Ovary (tissue), 9 donors: ENCODE data around the gene HOXA4. TPM values are rescaled to one million over a fixed set of nuclear protein-coding genes. Genes with fewer than 3 reads are reported as not detected.

Experiments
- DNase-seq, 5 donors: peaks; one replicate each; pipeline ENCODE4 v3.0.0-alpha.2; 2019 to 2020
- H3K27ac ChIP-seq, 2 donors: fragments of 200-600 bp; one replicate each; pipeline versions ENCODE4 v1.5.1 to v1.8.0; 2019 to 2022
- H3K27me3 ChIP-seq: fragments of 200-600 bp; one replicate; pipeline ENCODE4 v1.8.0; 2022
- H3K36me3 ChIP-seq: fragments of 200-600 bp; sonication (generic); one replicate; pipeline ENCODE4 v1.5.1; 2019
- H3K4me1 ChIP-seq: one replicate; pipeline ENCODE4 v1.8.1; 2013; ENCODE audit warnings: mild to moderate bottlenecking, moderate library complexity; ENCODE audit not compliant: insufficient read depth
- H3K4me3 ChIP-seq: fragments of 200-600 bp; sonication (generic); one replicate; pipeline ENCODE4 v1.5.1; 2017
- H3K9me3 ChIP-seq, 2 donors: fragments of 200-600 bp in 1 of 2; sonication (generic) in 1 of 2; one replicate each; pipeline versions ENCODE4 v1.5.1 to v1.8.1; 2013 to 2019; ENCODE audit warnings: mild to moderate bottlenecking in 1 of 2, moderate library complexity in 1 of 2
- CTCF ChIP-seq, 3 donors: fragments of 450-650 bp in 2 of 3; fragments of 200-600 bp in 1 of 3; IDR thresholded peaks; one replicate each; pipeline versions ENCODE4 v1.5.1 to v1.8.0; 2016 to 2022; ENCODE audit warnings: antibody characterized with exemption in 3 of 3, mild to moderate bottlenecking in 1 of 3
- EP300 ChIP-seq: sonication (generic); formaldehyde crosslinking; IDR thresholded peaks from one replicate; pipeline ENCODE4 v1.6.1; 2017; ENCODE audit warnings: antibody characterized with exemption
- POLR2A ChIP-seq: fragments of 450-650 bp; IDR thresholded peaks from one replicate; pipeline ENCODE4 v1.6.1; 2017; ENCODE audit warnings: antibody characterized with exemption, mild to moderate bottlenecking, moderate library complexity
- WGBS, 3 donors: extraction: QIAGEN DNeasy Blood & Tissue Kit in 1 of 3; methylation state at CpG; one replicate each; pipeline versions ENCODE4 v1.1.5 to v1.1.7; 2013 to 2017; 5-methylcytosine and 5-hydroxymethylcytosine counted together
- intact Hi-C, 4 donors: fragments of 100-400 bp; cut with DNase I; formaldehyde crosslinking; loops; one replicate each; pipeline versions ENCODE4 v1.11.0 to v1.15.1; 2022 to 2023
- polyA plus RNA-seq, 2 donors: library from polyadenylated mRNA; stranded (reverse); fragments of 200-250 nt in 1 of 2; fragments of 350-450 nt in 1 of 2; fragmentation: Illumina TruSeq in 1 of 2; extraction: RNeasy Lipid Tissue Mini Kit (QIAGEN cat#74804) in 1 of 2; gene quantifications; one replicate each; pipeline ENCODE4 v1.2.3, GENCODE V29; 2013 to 2014
- total RNA-seq, 7 donors: library from RNA; depleted of rRNA in 2 of 7; stranded (reverse); fragments of >200 nt in 2 of 7; fragmentation: NEBNext Ultra II Directional in 3 of 7; extraction: Animal tissue kit (Norgen Biotek cat#: 25700) in 3 of 7; gene quantifications; one replicate each; pipeline versions ENCODE4 v1.1.0 to v1.2.4, GENCODE V29; 2016 to 2023
- donor health status: DM: no; HTN: no; CAD: no; lungs with moderate emphysema.
- donor health status: DM: no; HTN: no; CAD: no.
- donor health status: Bipolar disorder and iron deficiency.
- donor health status: DM: yes; HTN: yes; CAD: no.
- donor health status: DM: no; HTN: no; CAD: no.
- donor health status: DM: yes; HTN: yes; CAD: no.

HOXA4 gene
- total and polyA plus RNA-seq, 9 donors: 0.22 to 34.0 (median 3.5) TPM

GRCh38 chr7:27174874-27175625 is 44.5 kb upstream of the HOXA4 start:
- Histone ChIP-seq H3K27me3 (peaks cover 15% of the 10 kb centered on the region), H3K4me1 (peaks cover 14% of the 10 kb centered on the region), H3K4me3 (peak overlapping the region; percentile 53), H3K36me3 (no peaks in the 10 kb centered on the region), H3K9me3 (no peaks in the 10 kb centered on the region), H3K27ac (no peak overlapping the region)
- TF ChIP-seq POLR2A (no peak), EP300 (no peak), CTCF (IDR thresholded peaks at IDR 0.05) (no peak)
- DNase-seq: peak in 2 of 5 donors; percentile 14 to 32
- intact Hi-C loops: no loop called here
- 55 to 76% (median 59%) methylated on average over 12 of the region's 12 CpGs for WGBS, 3 donors

- Histone ChIP-seq H3K27ac (no peak within 1 kb of the TSS), H3K4me1 (peaks cover 14% of the 10 kb centered on the region), H3K9me3 (no peaks in the 10 kb centered on the region), H3K4me3 (peak within 1 kb of the TSS; percentile 53), H3K36me3 (no peaks in the 10 kb centered on the region), H3K27me3 (peaks cover 19% of the 10 kb centered on the region)
- intact Hi-C loops: no loop called here
- peak in 2 of 5 donors; percentile 19 to 36 for DNase-seq
- 5 to 13% (median 6%) methylated on average over 62 to 82 of the region's 82 CpGs for WGBS, 3 donors
- TF ChIP-seq POLR2A (no peak), CTCF (IDR thresholded peaks at IDR 0.05) (no peak), EP300 (no peak)
Measured at GRCh38 chr7:27173956-27174873, 43.7 kb upstream of the HOXA4 start, which contains the start of gene HOXA10. Gene HOXA10, minus strand, starts transcription at chr7:27174320. Its CDS starts 14 bp downstream, at chr7:27174306.

- 0 to 2% (median 1%) methylated on average over 39 to 59 of the region's 59 CpGs for WGBS, 3 donors
- intact Hi-C loops: no loop called here
- Histone ChIP-seq H3K4me3 (peak overlapping the region; percentile 53), H3K27ac (no peak overlapping the region), H3K36me3 (no peaks in the 10 kb centered on the region), H3K9me3 (no peaks in the 10 kb centered on the region), H3K27me3 (peaks cover 19% of the 10 kb centered on the region), H3K4me1 (peaks cover 14% of the 10 kb centered on the region)
- peak in 3 of 5 donors; percentile 27 to 49 (median 30) for DNase-seq
- no peak for TF ChIP-seq POLR2A
- TF ChIP-seq CTCF (IDR thresholded peaks at IDR 0.05): no peak
- no peak for TF ChIP-seq EP300
Measured at GRCh38 chr7:27173511-27173955, 43.0 kb upstream of the HOXA4 start.

GRCh38 chr7:27172823-27173510 is 42.4 kb upstream of the HOXA4 start:
- no peaks in the 10 kb centered on the region for H3K9me3 ChIP-seq
- peaks cover 14% of the 10 kb centered on the region for H3K4me1 ChIP-seq
- H3K4me3 ChIP-seq: peak overlapping the region; percentile 53
- peaks cover 21% of the 10 kb centered on the region for H3K27me3 ChIP-seq
- H3K27ac ChIP-seq: no peak overlapping the region
- TF ChIP-seq EP300 (no peak), CTCF (IDR thresholded peaks at IDR 0.05) (no peak), POLR2A (no peak)
- no peaks in the 10 kb centered on the region for H3K36me3 ChIP-seq
- intact Hi-C loops: no loop called here
- WGBS, 3 donors: 1 to 2% (median 1%) methylated on average over 53 to 58 of the region's 58 CpGs
- peak; percentile 48 to 77 (median 67) for DNase-seq
